ENCODE results near the gene YIPF2.

GRCh38 chr19:10929402-10929794, 959 bp upstream of the YIPF2 start:
- TF ChIP-seq EZH2phosphoT487 (IDR thresholded peaks at IDR 0.05; ENCODE audit: borderline replicate concordance, low read length): no peak
- TF ChIP-seq, protein P1, sequence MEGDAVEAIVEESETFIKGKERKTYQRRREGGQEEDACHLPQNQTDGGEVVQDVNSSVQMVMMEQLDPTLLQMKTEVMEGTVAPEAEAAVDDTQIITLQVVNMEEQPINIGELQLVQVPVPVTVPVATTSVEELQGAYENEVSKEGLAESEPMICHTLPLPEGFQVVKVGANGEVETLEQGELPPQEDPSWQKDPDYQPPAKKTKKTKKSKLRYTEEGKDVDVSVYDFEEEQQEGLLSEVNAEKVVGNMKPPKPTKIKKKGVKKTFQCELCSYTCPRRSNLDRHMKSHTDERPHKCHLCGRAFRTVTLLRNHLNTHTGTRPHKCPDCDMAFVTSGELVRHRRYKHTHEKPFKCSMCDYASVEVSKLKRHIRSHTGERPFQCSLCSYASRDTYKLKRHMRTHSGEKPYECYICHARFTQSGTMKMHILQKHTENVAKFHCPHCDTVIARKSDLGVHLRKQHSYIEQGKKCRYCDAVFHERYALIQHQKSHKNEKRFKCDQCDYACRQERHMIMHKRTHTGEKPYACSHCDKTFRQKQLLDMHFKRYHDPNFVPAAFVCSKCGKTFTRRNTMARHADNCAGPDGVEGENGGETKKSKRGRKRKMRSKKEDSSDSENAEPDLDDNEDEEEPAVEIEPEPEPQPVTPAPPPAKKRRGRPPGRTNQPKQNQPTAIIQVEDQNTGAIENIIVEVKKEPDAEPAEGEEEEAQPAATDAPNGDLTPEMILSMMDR (conservative IDR thresholded peaks at IDR 0.05; ENCODE audit: low read depth, low read length): no peak
- TF ChIP-seq EZH2 (IDR thresholded peaks at IDR 0.05; ENCODE audit: low read length, unreplicated experiment): no peak

Data from PC-3 (cell line).